DOHH2 (cell line): ENCODE measurements around the gene SEMA3E.

Experiments
- EZH2phosphoT487 ChIP-seq: fragments of 200-600 bp; sonication (generic); IDR thresholded peaks from 2 replicates; pipeline ENCODE4 v1.6.1; 2017; ENCODE audit warnings: borderline replicate concordance, mild to moderate bottlenecking, antibody characterized with exemption, low read length, moderate library complexity, mixed read lengths
- TF ChIP-seq, protein P1 (sequence below): fragments of 200-600 bp; sonication (generic); IDR thresholded peaks from one replicate; pipeline ENCODE4 v1.5.1; 2014; ENCODE audit warnings: antibody characterized with exemption, mild to moderate bottlenecking, low read depth, low read length; ENCODE audit not compliant: poor library complexity, severe bottlenecking

DNA sequence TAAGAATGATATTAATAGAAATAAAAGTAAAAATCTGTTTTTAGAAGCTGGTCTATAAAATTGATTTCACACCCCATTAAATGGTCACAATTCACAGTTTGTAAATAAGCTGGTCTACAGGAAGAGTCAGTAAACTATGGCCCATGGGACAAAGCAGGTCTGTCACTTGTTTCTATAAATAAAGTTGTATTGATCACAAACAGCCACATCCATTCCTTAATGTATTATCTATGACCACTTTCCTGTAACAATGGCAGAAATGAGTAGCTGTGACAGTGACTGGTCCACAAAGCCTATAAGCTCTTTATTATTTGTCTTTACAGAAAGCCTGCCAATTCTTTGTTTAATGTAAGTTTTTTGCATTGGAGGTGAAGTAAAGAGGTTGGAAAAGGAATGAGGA lies 114.5 kb downstream of the SEMA3E start:
- TF ChIP-seq, protein P1, sequence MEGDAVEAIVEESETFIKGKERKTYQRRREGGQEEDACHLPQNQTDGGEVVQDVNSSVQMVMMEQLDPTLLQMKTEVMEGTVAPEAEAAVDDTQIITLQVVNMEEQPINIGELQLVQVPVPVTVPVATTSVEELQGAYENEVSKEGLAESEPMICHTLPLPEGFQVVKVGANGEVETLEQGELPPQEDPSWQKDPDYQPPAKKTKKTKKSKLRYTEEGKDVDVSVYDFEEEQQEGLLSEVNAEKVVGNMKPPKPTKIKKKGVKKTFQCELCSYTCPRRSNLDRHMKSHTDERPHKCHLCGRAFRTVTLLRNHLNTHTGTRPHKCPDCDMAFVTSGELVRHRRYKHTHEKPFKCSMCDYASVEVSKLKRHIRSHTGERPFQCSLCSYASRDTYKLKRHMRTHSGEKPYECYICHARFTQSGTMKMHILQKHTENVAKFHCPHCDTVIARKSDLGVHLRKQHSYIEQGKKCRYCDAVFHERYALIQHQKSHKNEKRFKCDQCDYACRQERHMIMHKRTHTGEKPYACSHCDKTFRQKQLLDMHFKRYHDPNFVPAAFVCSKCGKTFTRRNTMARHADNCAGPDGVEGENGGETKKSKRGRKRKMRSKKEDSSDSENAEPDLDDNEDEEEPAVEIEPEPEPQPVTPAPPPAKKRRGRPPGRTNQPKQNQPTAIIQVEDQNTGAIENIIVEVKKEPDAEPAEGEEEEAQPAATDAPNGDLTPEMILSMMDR: no peak
- TF ChIP-seq EZH2phosphoT487: no peak
